WTC11 (cell line): ENCODE measurements around the gene FLT1.

Experiments used
- ATF3 ChIP-seq: sonication (generic); formaldehyde crosslinking; conservative IDR thresholded peaks from 2 replicates; pipeline ENCODE4 v1.8.1; 2022; ENCODE audit warnings: mild to moderate bottlenecking, missing genetic modification reagents
- ATF6 ChIP-seq: sonication (generic); formaldehyde crosslinking; IDR thresholded peaks from 2 replicates; pipeline ENCODE4 v1.8.1; 2023; ENCODE audit warnings: mild to moderate bottlenecking, missing genetic modification reagents
- CREB1 ChIP-seq: sonication (generic); formaldehyde crosslinking; IDR thresholded peaks from 2 replicates; pipeline ENCODE4 v1.8.0; 2023; ENCODE audit warnings: mild to moderate bottlenecking, missing genetic modification reagents
- CTCF ChIP-seq: fragments of 200-600 bp; IDR thresholded peaks from 2 replicates; pipeline ENCODE4 v1.8.0; 2022; ENCODE audit warnings: antibody characterized with exemption
- GABPB1 ChIP-seq: sonication (generic); formaldehyde crosslinking; IDR thresholded peaks from 2 replicates; pipeline ENCODE4 v1.8.1; 2023; ENCODE audit warnings: mild to moderate bottlenecking, missing genetic modification reagents
- PREB ChIP-seq: sonication (generic); formaldehyde crosslinking; IDR thresholded peaks from 2 replicates; pipeline ENCODE4 v1.8.1; 2022; ENCODE audit warnings: mild to moderate bottlenecking, missing genetic modification reagents, moderate library complexity, borderline replicate concordance
- RORB ChIP-seq: fragments of 250-450 bp; sonication (Bioruptor Pico); IDR thresholded peaks from 2 replicates; pipeline ENCODE4 v1.9.0; 2021; ENCODE audit warnings: mild to moderate bottlenecking
- TEAD4 ChIP-seq: sonication (generic); formaldehyde crosslinking; IDR thresholded peaks from 2 replicates; pipeline ENCODE4 v1.8.0; 2022; ENCODE audit warnings: mild to moderate bottlenecking, missing genetic modification reagents
- ZNF232 ChIP-seq: sonication (generic); formaldehyde crosslinking; IDR thresholded peaks from 2 replicates; pipeline ENCODE4 v1.8.0; 2022; ENCODE audit warnings: mild to moderate bottlenecking, missing genetic modification reagents
- ZNF317 ChIP-seq: sonication (generic); formaldehyde crosslinking; IDR thresholded peaks from 2 replicates; pipeline ENCODE4 v1.8.1; 2023; ENCODE audit warnings: low read depth, mild to moderate bottlenecking, moderate library complexity, missing genetic modification reagents, borderline replicate concordance
- TF ChIP-seq, protein P1 (sequence below): sonication (generic); formaldehyde crosslinking; IDR thresholded peaks from 2 replicates; pipeline ENCODE4 v1.8.0; 2022; ENCODE audit warnings: mild to moderate bottlenecking, missing genetic modification reagents
- TF ChIP-seq, protein P2 (sequence below): sonication (generic); formaldehyde crosslinking; IDR thresholded peaks from 2 replicates; pipeline ENCODE4 v1.8.1; 2022; ENCODE audit warnings: low read depth, missing genetic modification reagents, borderline replicate concordance
- TF ChIP-seq, protein P3 (sequence below): sonication (generic); formaldehyde crosslinking; IDR thresholded peaks from 2 replicates; pipeline ENCODE4 v1.8.0; 2022; ENCODE audit warnings: mild to moderate bottlenecking, missing genetic modification reagents

DNA sequence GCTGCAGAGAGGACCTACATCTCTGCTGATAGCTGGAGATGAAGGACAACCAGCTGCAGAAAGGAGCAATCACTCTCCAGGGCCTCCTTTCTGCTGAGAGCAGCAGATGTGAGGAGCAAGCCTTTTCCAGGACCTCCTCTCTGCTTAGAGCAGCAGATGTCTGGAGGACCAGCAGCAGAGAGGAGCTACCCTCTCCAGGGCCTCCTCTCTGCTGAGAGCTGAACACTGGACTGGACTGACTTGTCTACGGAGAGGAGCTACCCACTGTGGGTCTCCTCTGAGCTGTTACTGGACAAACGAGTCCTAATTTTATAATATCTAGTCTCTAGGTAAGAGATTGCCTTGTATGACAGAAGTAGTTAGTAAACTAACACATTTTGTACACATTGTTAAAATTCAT is 40.8 kb upstream of the FLT1 start:
- TF ChIP-seq TEAD4 (CRISPR knock-in tag) (no peak), PREB (CRISPR knock-in tag) (no peak), ZNF232 (CRISPR knock-in tag) (no peak), CTCF (no peak), ATF6 (no peak), CREB1 (no peak), ZNF317 (no peak), GABPB1 (CRISPR knock-in tag) (no peak), RORB (CRISPR knock-in tag) (no peak), ATF3 (no peak)
- TF ChIP-seq, protein P1, sequence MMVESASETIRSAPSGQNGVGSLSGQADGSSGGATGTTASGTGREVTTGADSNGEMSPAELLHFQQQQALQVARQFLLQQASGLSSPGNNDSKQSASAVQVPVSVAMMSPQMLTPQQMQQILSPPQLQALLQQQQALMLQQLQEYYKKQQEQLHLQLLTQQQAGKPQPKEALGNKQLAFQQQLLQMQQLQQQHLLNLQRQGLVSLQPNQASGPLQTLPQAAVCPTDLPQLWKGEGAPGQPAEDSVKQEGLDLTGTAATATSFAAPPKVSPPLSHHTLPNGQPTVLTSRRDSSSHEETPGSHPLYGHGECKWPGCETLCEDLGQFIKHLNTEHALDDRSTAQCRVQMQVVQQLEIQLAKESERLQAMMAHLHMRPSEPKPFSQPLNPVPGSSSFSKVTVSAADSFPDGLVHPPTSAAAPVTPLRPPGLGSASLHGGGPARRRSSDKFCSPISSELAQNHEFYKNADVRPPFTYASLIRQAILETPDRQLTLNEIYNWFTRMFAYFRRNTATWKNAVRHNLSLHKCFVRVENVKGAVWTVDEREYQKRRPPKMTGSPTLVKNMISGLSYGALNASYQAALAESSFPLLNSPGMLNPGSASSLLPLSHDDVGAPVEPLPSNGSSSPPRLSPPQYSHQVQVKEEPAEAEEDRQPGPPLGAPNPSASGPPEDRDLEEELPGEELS (CRISPR knock-in tag): no peak
- TF ChIP-seq, protein P2, sequence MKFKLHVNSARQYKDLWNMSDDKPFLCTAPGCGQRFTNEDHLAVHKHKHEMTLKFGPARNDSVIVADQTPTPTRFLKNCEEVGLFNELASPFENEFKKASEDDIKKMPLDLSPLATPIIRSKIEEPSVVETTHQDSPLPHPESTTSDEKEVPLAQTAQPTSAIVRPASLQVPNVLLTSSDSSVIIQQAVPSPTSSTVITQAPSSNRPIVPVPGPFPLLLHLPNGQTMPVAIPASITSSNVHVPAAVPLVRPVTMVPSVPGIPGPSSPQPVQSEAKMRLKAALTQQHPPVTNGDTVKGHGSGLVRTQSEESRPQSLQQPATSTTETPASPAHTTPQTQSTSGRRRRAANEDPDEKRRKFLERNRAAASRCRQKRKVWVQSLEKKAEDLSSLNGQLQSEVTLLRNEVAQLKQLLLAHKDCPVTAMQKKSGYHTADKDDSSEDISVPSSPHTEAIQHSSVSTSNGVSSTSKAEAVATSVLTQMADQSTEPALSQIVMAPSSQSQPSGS: no peak
- TF ChIP-seq, protein P3, sequence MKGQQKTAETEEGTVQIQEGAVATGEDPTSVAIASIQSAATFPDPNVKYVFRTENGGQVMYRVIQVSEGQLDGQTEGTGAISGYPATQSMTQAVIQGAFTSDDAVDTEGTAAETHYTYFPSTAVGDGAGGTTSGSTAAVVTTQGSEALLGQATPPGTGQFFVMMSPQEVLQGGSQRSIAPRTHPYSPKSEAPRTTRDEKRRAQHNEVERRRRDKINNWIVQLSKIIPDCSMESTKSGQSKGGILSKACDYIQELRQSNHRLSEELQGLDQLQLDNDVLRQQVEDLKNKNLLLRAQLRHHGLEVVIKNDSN: no peak
